Kidney epithelial cell (primary cell): ENCODE measurements around the gene ZDHHC12. TPM values are rescaled to one million over a fixed set of nuclear protein-coding genes. Genes with fewer than 3 reads are reported as not detected.

Source experiments
- DNase-seq: peaks from one replicate; pipeline ENCODE4 v3.0.0-alpha.2; 2010; ENCODE audit warnings: low read depth
- H3K27me3 ChIP-seq: 2 replicates; pipeline ENCODE4 v1.6.0; 2011; ENCODE audit warnings: low read length; ENCODE audit not compliant: control insufficient read depth, insufficient read depth
- H3K36me3 ChIP-seq: 2 replicates; pipeline ENCODE4 v1.5.1; 2011; ENCODE audit warnings: low read length; ENCODE audit not compliant: control insufficient read depth, insufficient read depth
- H3K4me3 ChIP-seq: 2 replicates; pipeline ENCODE4 v1.5.1; 2011; ENCODE audit warnings: low read depth, mild to moderate bottlenecking, control low read depth, low read length
- CTCF ChIP-seq: IDR thresholded peaks from 2 replicates; pipeline ENCODE4 v1.5.1; 2011; ENCODE audit warnings: mild to moderate bottlenecking, moderate library complexity, low read length, control low read depth, inconsistent platforms; ENCODE audit not compliant: insufficient read depth, poor library complexity, severe bottlenecking
- total RNA-seq: library from RNA; depleted of rRNA; stranded (reverse); fragments of >200 nt; gene quantifications from 2 replicates; pipeline ENCODE4 v1.2.3, GENCODE V29; 2015

Gene ZDHHC12
- total RNA-seq, result 96.3 and 104 TPM in 2 replicates

- peak; percentile 90 for DNase-seq
- Histone ChIP-seq H3K27me3 (no peaks in the 10 kb centered on the region), H3K36me3 (no peaks in the 10 kb centered on the region), H3K4me3 (peak within 1 kb of the TSS; percentile 61)
- TF ChIP-seq CTCF, result no peak
Measured at GRCh38 chr9:128723866-128724743, at the start of gene ZDHHC12. ZDHHC12 (minus strand) TSS chr9:128724127; CDS start chr9:128724093, 34 bp downstream.

GRCh38 chr9:128773049-128773448, 49.1 kb upstream of the ZDHHC12 start:
- TF ChIP-seq CTCF, result no peak
- DNase-seq, result no peak
- no peaks in the 10 kb centered on the region for H3K36me3 ChIP-seq
- no peaks in the 10 kb centered on the region for H3K27me3 ChIP-seq
- H3K4me3 ChIP-seq, result no peak overlapping the region

GRCh38 chr9:128771745-128772519, 48.0 kb upstream of the ZDHHC12 start, which contains the start of gene ZER1:
ZER1 (minus strand) TSS chr9:128771927; CDS start chr9:128755565, 16,362 bp downstream.
- no peak for TF ChIP-seq CTCF
- H3K4me3 ChIP-seq, result peak within 1 kb of the TSS; percentile 98
- no peak for DNase-seq

GRCh38 chr9:128771094-128771721, 47.3 kb upstream of the ZDHHC12 start:
- H3K27me3 ChIP-seq, result no peaks in the 10 kb centered on the region
- H3K4me3 ChIP-seq, result peak overlapping the region; percentile 98
- TF ChIP-seq CTCF, result no peak
- DNase-seq, result no peak
- H3K36me3 ChIP-seq, result no peaks in the 10 kb centered on the region

More at GRCh38 chr9:128771745-128772519, 48.0 kb upstream of the ZDHHC12 start, which contains the start of gene ZER1:
- Histone ChIP-seq H3K36me3 (no peaks in the 10 kb centered on the region), H3K27me3 (no peaks in the 10 kb centered on the region)

GRCh38 chr9:128770286-128771030, 46.5 kb upstream of the ZDHHC12 start:
- Histone ChIP-seq H3K27me3 (no peaks in the 10 kb centered on the region), H3K36me3 (no peaks in the 10 kb centered on the region), H3K4me3 (peak overlapping the region; percentile 98)
- DNase-seq, result no peak
- no peak for TF ChIP-seq CTCF
